ENCODE results near the gene E4F1. TPM values are rescaled to one million over a fixed set of nuclear protein-coding genes. Genes with fewer than 3 reads are reported as not detected.

E4F1 gene
- total RNA-seq, 1 experiment from 2014 or later, result 34.4 TPM

DNA sequence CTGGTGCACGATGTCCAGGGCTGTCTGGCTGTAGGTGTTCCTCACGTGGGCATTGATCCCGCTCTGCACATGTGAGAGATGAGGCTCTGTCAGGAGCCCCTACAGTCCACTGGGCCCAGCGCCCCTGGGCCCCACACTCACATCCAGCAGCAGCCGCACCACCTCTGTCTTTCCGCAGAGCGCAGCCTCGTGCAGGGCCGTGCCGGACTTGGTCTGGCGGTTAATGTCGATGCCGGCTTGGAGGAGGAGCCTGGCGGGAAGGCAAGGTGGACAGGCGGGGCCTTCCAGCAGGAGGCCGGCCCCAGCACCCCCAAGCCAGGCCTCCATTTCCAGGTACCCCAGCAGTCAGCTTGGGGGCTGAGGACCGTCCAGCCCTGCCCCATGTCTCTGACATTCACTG lies 36.2 kb upstream of the E4F1 start (continued):
- no peak for TF ChIP-seq ZNF532 (CRISPR knock-in tag; IDR thresholded peaks at IDR 0.05; ENCODE audit: borderline replicate concordance)
- TF ChIP-seq PRDM15 (CRISPR knock-in tag; IDR thresholded peaks at IDR 0.05), result no peak
- no peak for TF ChIP-seq E2F4 (CRISPR knock-in tag; IDR thresholded peaks at IDR 0.05; ENCODE audit: borderline replicate concordance, low read depth)
- no peak for TF ChIP-seq ZNF671 (CRISPR knock-in tag; IDR thresholded peaks at IDR 0.05)

DNA sequence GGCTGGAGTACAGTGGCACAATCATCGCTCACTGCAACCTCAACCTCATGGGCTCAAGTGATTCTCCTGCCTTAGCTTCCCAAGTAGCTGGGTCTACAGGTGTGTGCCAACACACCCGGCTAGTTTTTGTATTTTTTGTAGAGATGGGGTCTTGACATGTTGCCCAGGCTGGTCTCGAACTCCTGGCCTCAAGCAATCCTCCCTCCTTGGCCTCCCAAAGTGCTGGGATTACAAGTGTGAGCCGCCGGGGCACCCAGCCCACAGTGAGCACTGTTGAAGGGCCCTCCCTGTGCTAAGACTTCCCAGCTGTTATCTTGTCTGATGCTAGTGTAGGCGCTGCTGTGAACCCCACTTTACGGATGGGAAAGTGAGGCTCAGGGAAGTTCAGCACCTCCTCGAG lies 35.0 kb upstream of the E4F1 start:
- Mint-ChIP-seq H3K9me3 (no peaks in the 10 kb centered on the region), H3K27me3 (ENCODE audit: low read depth) (no peaks in the 10 kb centered on the region; the same call in 1 of the 2 replicates), H3K4me3 (no peak overlapping the region), H3K27ac (no peak overlapping the region), H3K4me1 (no peaks in the 10 kb centered on the region), H3K36me3 (no peaks in the 10 kb centered on the region)
- ChIA-PET POLR2A (no interaction called here), CTCF (interaction anchor here (1.1 kb wide), 2 partner anchors 185 to 313 kb away, joined by 3 to 4 read pairs; no protein-coding TSS in a partner anchor)
- TF ChIP-seq SP1 (CRISPR knock-in tag; conservative IDR thresholded peaks at IDR 0.05) (no peak), ZNF317 (CRISPR knock-in tag; IDR thresholded peaks at IDR 0.05; ENCODE audit: borderline replicate concordance, low read depth) (no peak), CREM (CRISPR knock-in tag; IDR thresholded peaks at IDR 0.05) (no peak), E2F1 (CRISPR knock-in tag; IDR thresholded peaks at IDR 0.05) (no peak), NFYB (CRISPR knock-in tag; conservative IDR thresholded peaks at IDR 0.05; ENCODE audit: low read depth) (no peak), ZNF232 (CRISPR knock-in tag; IDR thresholded peaks at IDR 0.05) (no peak), NR1H2 (CRISPR knock-in tag; IDR thresholded peaks at IDR 0.05) (no peak), RORB (CRISPR knock-in tag; IDR thresholded peaks at IDR 0.05) (no peak), PRRX2 (CRISPR knock-in tag; IDR thresholded peaks at IDR 0.05) (no peak)
- TF ChIP-seq, protein P1, sequence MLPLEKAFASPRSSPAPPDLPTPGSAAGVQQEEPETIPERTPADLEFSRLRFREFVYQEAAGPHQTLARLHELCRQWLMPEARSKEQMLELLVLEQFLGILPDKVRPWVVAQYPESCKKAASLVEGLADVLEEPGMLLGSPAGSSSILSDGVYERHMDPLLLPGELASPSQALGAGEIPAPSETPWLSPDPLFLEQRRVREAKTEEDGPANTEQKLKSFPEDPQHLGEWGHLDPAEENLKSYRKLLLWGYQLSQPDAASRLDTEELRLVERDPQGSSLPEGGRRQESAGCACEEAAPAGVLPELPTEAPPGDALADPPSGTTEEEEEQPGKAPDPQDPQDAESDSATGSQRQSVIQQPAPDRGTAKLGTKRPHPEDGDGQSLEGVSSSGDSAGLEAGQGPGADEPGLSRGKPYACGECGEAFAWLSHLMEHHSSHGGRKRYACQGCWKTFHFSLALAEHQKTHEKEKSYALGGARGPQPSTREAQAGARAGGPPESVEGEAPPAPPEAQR (CRISPR knock-in tag; IDR thresholded peaks at IDR 0.05), result no peak
- ATAC-seq (no peak), DNase-seq (ENCODE audit: low spot score) (no peak)
